GM18951 (cell line): ENCODE results near the gene ATP2B2.

Experiments used
- POLR2A ChIP-seq: IDR thresholded peaks from 4 replicates; pipeline ENCODE4 v1.6.1; 2011; ENCODE audit warnings: mild to moderate bottlenecking; ENCODE audit not compliant: insufficient read length, insufficient read depth; ENCODE audit errors: extremely low read depth
- in situ Hi-C: fragments of 300-500 bp; cut with MboI; formaldehyde crosslinking; loops from one replicate; pipeline ENCODE4 v1.12.0; 2022; ENCODE audit warnings: low sequenced_read_pairs, mixed read lengths, inconsistent platforms; ENCODE audit not compliant: unreplicated experiment

Gene ATP2B2

GRCh38 chr3:10432156-10432845, 73.1 kb downstream of the ATP2B2 start:
- TF ChIP-seq POLR2A: no peak
- in situ Hi-C loops: no loop called here

DNA sequence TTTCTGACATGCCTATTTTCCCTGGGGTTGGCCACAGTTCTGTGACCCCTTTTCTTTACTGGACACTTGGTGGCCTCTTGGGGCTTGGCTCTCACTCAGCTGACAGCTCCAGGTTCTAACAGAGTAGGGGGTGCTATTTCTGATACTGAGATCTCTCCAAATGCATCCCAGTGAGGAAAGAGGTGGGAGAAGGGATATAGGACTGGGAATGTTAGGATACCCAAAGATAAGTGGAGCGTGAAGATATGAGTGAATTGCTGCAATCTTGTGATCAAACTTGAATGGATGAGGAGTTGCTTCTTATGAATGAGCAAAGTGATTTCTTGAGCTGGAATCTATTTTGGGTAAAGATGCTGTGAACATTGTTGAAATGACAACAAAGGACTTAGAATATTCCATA, 74.6 kb downstream of the ATP2B2 start:
- in situ Hi-C loops: no loop called here
- TF ChIP-seq POLR2A: no peak

DNA sequence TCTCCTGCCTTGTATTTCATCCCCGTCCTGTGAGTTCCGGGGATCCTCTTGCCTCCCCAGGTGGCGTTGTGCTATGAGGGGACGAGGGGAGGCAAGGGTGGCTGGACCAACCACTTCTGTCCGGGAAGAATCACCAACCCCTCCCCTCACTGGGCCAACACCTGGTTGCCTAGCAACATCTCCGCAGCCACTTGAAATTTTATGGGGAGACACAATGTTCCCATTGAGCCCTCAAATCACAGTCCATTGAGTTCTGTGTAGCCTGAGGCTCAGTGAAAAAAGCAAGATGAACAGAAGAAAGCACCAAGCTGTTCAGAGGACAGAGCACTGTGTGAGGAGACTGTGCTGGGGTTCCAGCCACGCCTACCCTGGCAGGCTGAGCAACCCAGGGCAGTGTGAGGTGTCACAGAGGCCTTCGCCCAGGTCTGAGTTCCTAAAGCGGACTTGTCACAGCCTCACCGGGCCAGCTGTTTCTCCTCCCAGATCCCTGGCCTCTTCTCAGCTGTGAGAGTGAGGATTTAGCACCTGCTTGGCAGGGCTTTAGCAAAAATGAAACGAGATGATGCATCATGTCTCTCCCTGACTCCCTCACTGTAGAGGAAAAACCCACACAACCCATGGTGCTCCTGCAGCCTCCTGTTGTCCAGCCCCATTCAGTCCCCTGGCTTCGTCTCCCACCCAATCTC, 76.8 kb downstream of the ATP2B2 start:
- TF ChIP-seq POLR2A: no peak
- in situ Hi-C loops: no loop called here

- in situ Hi-C loops: no loop called here
- no peak for TF ChIP-seq POLR2A
Measured at GRCh38 chr3:10426346-10427220, 78.8 kb downstream of the ATP2B2 start.

GRCh38 chr3:10423171-10423882, 82.1 kb downstream of the ATP2B2 start:
- TF ChIP-seq POLR2A: no peak
- in situ Hi-C loops: no loop called here

- TF ChIP-seq POLR2A: no peak
- in situ Hi-C loops: no loop called here
Measured at GRCh38 chr3:10421996-10422395, 83.4 kb downstream of the ATP2B2 start.

- in situ Hi-C loops: no loop called here
- no peak for TF ChIP-seq POLR2A
Measured at GRCh38 chr3:10420745-10421475, 84.5 kb downstream of the ATP2B2 start.

- in situ Hi-C loops: no loop called here
- no peak for TF ChIP-seq POLR2A
Measured at GRCh38 chr3:10419637-10420232, 85.7 kb downstream of the ATP2B2 start.

GRCh38 chr3:10417847-10418246, 87.5 kb downstream of the ATP2B2 start:
- in situ Hi-C loops: no loop called here
- no peak for TF ChIP-seq POLR2A

GRCh38 chr3:10416730-10417300, 88.6 kb downstream of the ATP2B2 start:
- no peak for TF ChIP-seq POLR2A
- in situ Hi-C loops: no loop called here

DNA sequence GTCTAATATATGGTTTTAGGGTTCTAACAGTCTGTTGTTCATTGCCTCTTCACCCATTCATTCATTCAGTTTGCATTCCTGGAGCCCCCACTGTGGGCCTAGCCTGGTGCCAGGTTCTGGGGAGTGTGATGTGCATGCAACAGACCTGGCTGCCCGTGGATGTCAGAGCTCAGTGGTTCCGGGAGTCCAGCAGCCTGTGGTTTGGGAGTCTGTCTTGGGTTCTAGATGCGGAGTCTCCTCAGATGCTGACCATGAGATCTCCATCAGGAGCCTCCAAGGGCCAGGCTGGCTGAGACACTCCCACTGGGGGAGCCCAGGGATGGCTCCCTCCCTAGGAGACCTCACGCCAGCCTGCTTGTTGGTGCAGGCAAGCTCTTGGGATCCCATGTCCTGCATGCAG, 92.3 kb downstream of the ATP2B2 start:
- no peak for TF ChIP-seq POLR2A
- in situ Hi-C loops: no loop called here
